Prostate gland (tissue), 2 donors: Measurements from ENCODE around the gene SYNJ2.

ENCODE experiments used
- POLR2A ChIP-seq: fragments of 450-650 bp; IDR thresholded peaks from one replicate; pipeline ENCODE4 v1.6.1; 2016; ENCODE audit warnings: antibody characterized with exemption, mild to moderate bottlenecking
- TF ChIP-seq, protein P1 (sequence below), 4 experiments: fragments of 200-600 bp in 2 of 4; fragments of 450-650 bp in 2 of 4; sonication (generic) in 2 of 4; IDR thresholded peaks; 1 replicate in 3 of 4; 2 replicates in 1 of 4; pipeline ENCODE4 v1.5.1; 2016 to 2019; ENCODE audit warnings: antibody characterized with exemption in 4 of 4, mild to moderate bottlenecking in 2 of 4, moderate library complexity in 2 of 4

DNA sequence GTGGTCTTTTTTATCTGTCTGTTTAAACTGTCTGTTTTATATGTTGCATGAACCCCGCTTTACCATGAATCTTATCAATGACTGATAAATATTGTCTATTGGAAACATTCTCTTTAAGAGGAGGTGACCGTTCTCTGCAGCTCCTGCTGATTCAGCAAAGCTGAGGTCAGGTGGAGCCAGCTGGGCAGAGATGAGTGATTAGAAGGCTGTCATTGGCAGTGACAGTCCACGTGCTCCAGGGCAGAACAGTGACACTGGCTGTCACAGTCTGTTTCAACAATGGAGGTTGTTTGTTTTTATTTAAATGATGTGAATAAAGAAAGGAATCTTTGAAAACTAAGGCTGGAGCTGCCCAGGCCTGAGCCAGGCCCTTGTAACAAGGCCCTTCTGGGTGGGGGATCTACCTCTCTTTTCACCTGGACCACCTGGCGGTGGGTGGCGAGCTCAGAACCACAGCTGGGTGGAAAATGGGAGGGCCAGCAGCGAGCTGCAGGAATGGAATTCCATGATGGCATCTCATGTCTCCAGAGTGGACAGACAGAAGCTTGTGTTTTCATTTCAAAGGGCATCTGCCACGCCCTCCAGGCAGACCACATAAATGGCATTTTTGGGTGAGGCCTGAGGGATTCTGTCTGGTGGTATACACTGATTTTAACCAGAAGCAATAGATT lies 12.6 kb downstream of the SYNJ2 start:
- TF ChIP-seq, protein P1, sequence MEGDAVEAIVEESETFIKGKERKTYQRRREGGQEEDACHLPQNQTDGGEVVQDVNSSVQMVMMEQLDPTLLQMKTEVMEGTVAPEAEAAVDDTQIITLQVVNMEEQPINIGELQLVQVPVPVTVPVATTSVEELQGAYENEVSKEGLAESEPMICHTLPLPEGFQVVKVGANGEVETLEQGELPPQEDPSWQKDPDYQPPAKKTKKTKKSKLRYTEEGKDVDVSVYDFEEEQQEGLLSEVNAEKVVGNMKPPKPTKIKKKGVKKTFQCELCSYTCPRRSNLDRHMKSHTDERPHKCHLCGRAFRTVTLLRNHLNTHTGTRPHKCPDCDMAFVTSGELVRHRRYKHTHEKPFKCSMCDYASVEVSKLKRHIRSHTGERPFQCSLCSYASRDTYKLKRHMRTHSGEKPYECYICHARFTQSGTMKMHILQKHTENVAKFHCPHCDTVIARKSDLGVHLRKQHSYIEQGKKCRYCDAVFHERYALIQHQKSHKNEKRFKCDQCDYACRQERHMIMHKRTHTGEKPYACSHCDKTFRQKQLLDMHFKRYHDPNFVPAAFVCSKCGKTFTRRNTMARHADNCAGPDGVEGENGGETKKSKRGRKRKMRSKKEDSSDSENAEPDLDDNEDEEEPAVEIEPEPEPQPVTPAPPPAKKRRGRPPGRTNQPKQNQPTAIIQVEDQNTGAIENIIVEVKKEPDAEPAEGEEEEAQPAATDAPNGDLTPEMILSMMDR (IDR thresholded peaks at IDR 0.05) = no peak
- no peak for TF ChIP-seq POLR2A
